ENCODE data around the gene ZSWIM1.
"Not testable (repeated sequence)": the region's sequence is repeated elsewhere in the genome, so short reads cannot be mapped to it uniquely, and the experiment has no call there.

Gene ZSWIM1

DNA sequence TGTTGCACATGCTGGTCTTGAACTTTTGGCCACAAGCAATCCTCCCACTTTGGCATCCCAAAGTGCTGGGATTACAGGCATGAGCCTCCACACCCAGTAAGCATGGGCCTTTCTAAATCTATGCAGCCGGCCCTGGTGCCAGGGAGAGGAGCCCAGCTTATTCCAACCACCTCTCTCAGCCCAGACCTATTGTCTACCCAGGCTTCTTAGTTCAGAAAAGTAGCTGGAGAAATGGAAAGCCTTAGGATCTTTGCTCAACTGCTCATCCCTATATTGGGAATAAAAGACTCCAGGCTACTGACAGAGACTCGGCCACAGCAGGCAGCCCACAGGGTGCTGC lies 45.7 kb downstream of the ZSWIM1 start:
- Histone ChIP-seq H3K4me1 (ENCODE audit: low read length) (no peaks in the 10 kb centered on the region), H3K27ac (ENCODE audit: low read length) (no peak overlapping the region), H4K20me1 (ENCODE audit: insufficient read depth, low read length) (no peaks in the 10 kb centered on the region), H3K4me2 (ENCODE audit: low read length) (no peak overlapping the region), H2AFZ (ENCODE audit: low read depth, low read length) (no peak overlapping the region), H3K79me2 (ENCODE audit: low read length) (no peaks in the 10 kb centered on the region), H3K9me3 (ENCODE audit: insufficient read depth, low read length) (no peaks in the 10 kb centered on the region), H3K27me3 (ENCODE audit: low read depth, low read length) (0 out of 2 replicates have a peak, but pooled peaks cover 5% of the 10 kb centered on the region), H3K9ac (ENCODE audit: low read length) (no peak overlapping the region), H3K4me3 (ENCODE audit: low read length) (no peak overlapping the region), H3K36me3 (replicated peaks; ENCODE audit: low read depth, low read length) (no peaks in the 10 kb centered on the region)
- no peak for TF ChIP-seq EZH2phosphoT487 (IDR thresholded peaks at IDR 0.05; ENCODE audit: low read depth)
- no peak for TF ChIP-seq CTCF (IDR thresholded peaks at IDR 0.05; ENCODE audit: low read depth, low read length)

- Histone ChIP-seq H3K4me1 (ENCODE audit: low read length) (no peaks in the 10 kb centered on the region), H4K20me1 (ENCODE audit: insufficient read depth, low read length) (no peaks in the 10 kb centered on the region), H3K36me3 (replicated peaks; ENCODE audit: low read depth, low read length) (no peaks in the 10 kb centered on the region), H3K4me2 (ENCODE audit: low read length) (no peak overlapping the region), H3K9me3 (ENCODE audit: insufficient read depth, low read length) (no peaks in the 10 kb centered on the region), H3K9ac (ENCODE audit: low read length) (no peak overlapping the region), H3K4me3 (ENCODE audit: low read length) (no peak overlapping the region), H3K27me3 (ENCODE audit: low read depth, low read length) (0 out of 2 replicates have a peak, but pooled peaks cover 3% of the 10 kb centered on the region), H3K27ac (ENCODE audit: low read length) (no peak overlapping the region), H3K79me2 (ENCODE audit: low read length) (no peaks in the 10 kb centered on the region), H2AFZ (ENCODE audit: low read depth, low read length) (no peak overlapping the region)
- TF ChIP-seq CTCF (IDR thresholded peaks at IDR 0.05; ENCODE audit: low read depth, low read length), result no peak
- no peak for TF ChIP-seq EZH2phosphoT487 (IDR thresholded peaks at IDR 0.05; ENCODE audit: low read depth)
Observed at GRCh38 chr20:45927071-45927878, 46.2 kb downstream of the ZSWIM1 start.

DNA sequence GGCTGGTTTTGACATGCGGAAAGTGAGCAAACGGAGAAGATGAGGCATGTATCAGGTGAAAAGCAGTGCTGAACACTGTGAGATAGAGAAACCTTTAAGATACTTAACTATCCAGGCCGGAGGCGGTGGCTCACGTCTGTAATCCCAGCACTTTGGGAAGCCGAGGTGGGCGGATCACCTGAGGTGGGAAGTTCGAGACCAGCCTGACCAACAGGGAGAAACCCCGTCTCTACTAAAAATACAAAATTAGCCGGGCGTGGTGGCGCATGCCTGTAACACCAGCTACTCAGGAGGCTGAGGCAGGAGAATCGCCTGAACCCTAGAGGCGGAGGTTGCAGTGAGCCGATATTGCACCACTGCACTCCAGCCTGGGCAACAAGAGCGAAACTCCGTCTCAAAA lies 50.7 kb downstream of the ZSWIM1 start:
- peaks cover 28% of the 10 kb centered on the region for H3K79me2 ChIP-seq (ENCODE audit: low read length)
- H3K9me3 ChIP-seq (ENCODE audit: insufficient read depth, low read length); H4K20me1 ChIP-seq (ENCODE audit: insufficient read depth, low read length); H2AFZ ChIP-seq (ENCODE audit: low read depth, low read length); H3K4me3 ChIP-seq (ENCODE audit: low read length); H3K27ac ChIP-seq (ENCODE audit: low read length); H3K27me3 ChIP-seq (ENCODE audit: low read depth, low read length); H3K9ac ChIP-seq (ENCODE audit: low read length); H3K4me2 ChIP-seq (ENCODE audit: low read length); H3K36me3 ChIP-seq (replicated peaks; ENCODE audit: low read depth, low read length): not testable (repeated sequence)
- peaks cover 11% of the 10 kb centered on the region for H3K4me1 ChIP-seq (ENCODE audit: low read length)

DNA sequence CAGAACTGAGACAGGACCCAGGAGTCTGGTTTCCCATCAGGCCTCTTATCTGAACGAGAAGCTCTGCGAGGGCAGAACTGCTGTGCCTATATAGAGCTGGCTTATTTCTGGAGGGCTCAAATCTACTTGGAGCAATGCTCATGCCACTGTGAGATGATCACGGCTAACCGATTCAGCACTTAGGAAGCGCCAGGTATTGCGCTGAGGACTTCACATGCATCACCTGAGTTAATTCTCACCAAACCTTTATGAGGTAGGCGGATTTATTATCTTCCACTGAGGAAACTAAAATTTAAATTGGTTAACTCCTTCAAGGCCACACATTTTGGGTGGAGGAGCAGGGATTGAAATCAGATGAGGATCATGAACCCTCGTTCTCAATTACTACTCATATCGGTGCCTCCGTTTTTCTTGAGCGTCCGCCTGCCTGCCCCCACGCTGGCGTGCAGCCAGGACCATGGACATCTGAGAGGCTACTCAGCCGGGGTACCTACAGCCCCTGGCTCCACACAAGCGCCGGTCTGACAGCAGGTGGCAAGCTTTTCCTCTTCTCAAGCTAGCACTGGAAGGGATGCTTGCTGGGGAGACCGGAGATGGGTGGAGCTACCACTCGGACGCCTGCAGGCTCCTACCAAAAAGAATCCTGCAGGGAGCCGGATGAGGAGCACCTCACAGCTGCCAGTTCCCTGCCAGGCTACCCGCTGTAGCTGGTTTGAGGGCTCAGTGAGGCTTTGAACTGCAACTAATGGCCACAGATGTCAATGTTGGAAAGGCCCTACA lies 52.4 kb downstream of the ZSWIM1 start:
- H4K20me1 ChIP-seq (ENCODE audit: insufficient read depth, low read length), result peaks cover 13% of the 10 kb centered on the region
- peaks cover 42% of the 10 kb centered on the region for H3K79me2 ChIP-seq (ENCODE audit: low read length)
- H3K4me2 ChIP-seq (ENCODE audit: low read length), result peak overlapping the region; percentile 79
- peak overlapping the region; percentile 84 for H3K27ac ChIP-seq (ENCODE audit: low read length)
- H3K4me1 ChIP-seq (ENCODE audit: low read length), result peaks cover 11% of the 10 kb centered on the region
- peak overlapping the region; percentile 79 for H2AFZ ChIP-seq (ENCODE audit: low read depth, low read length)
- H3K9ac ChIP-seq (ENCODE audit: low read length), result peak overlapping the region; percentile 95
- peaks cover 14% of the 10 kb centered on the region for H3K36me3 ChIP-seq (replicated peaks; ENCODE audit: low read depth, low read length)
- no peaks in the 10 kb centered on the region for H3K27me3 ChIP-seq (ENCODE audit: low read depth, low read length)
- H3K4me3 ChIP-seq (ENCODE audit: low read length), result peak overlapping the region; percentile 80
- H3K9me3 ChIP-seq (ENCODE audit: insufficient read depth, low read length), result no peaks in the 10 kb centered on the region
- TF ChIP-seq CTCF (IDR thresholded peaks at IDR 0.05; ENCODE audit: low read depth, low read length) (peak; percentile 53), EZH2phosphoT487 (IDR thresholded peaks at IDR 0.05; ENCODE audit: low read depth) (no peak)
